Measurements from ENCODE around the gene IRGQ.
A peak's percentile ranks its signal among the peaks of the same experiment; 100 is the strongest.
"Not testable (repeated sequence)": the region's sequence is repeated elsewhere in the genome, so short reads cannot be mapped to it uniquely, and the experiment has no call there.

IRGQ gene

DNA sequence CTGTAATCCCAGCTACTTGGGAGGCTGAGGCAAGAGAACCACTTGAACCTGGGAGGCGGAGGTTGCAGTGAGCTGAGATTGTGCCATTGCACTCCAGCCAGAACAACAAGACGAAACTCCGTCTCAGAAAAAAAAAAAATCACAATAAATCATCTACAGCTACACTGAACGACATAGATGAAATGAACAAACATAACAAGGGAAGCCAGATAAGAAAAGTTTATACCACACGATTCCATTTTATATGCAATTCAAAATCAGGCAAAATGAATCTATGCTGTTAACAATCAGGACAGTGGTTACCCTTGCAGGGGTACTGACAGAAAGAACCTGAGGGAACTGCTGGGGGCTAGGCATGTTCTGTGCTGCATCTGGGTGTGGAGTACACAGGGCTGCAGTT lies 26.3 kb downstream of the IRGQ start:
- DNase-seq: no peak

GRCh38 chr19:43564800-43565199 lies 31.1 kb downstream of the IRGQ start:
- DNase-seq: no peak

DNA sequence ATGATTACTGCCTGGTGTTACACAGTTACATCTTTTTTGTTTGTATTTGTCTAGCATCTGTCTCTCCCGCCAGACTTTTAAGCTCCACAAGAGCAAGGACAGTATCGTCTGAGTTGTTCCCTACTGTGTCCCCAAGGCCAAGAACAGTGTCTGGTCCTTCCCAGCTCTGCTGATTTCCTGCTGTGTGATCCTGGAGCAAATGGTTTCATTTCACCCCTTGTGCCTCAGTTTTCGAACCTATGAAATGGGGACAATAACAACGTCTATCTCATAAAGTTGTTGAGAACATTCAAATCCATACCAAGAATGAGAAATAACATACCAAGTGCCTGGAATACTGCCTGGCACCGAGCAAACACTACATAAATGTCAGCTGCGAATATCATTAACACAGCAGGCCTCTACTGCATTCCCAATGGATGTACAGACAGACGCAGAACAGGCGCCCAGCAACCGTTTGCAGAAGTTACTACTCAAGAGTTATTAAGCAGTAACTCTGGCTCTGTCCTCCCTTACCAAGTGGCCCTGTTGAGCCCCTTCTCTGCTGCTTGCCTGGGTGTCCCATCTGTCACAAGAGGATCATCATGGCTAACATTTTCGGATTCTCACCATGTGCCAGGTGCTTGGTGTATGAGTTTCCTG lies 32.0 kb downstream of the IRGQ start:
- no peak for DNase-seq

DNA sequence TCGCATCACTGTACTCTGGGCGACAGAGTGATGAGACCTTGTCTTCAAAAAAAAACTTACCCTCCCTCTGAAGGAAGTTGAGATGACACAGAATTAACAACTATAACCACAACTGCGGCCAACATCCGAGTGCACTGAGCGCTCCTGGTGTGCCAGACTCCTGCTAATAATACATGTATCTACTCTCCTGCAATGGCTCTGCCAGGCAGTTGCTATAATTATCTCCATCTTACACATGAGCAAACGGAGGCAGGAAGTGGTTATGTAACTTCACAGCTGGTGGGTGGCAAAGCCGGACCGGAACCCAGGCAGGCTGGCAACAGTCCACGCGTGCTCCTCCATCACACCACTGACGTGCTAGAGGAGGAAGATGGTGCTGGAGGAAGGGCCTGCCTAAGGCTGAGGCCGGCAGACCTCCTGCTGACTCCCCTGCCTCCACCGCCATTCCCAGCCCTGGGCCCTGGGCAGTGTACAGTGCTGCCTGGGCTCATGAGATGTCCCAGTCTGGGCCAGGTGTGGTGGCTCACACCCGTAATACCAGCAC lies 33.2 kb downstream of the IRGQ start:
- DNase-seq: peak; percentile 75

DNA sequence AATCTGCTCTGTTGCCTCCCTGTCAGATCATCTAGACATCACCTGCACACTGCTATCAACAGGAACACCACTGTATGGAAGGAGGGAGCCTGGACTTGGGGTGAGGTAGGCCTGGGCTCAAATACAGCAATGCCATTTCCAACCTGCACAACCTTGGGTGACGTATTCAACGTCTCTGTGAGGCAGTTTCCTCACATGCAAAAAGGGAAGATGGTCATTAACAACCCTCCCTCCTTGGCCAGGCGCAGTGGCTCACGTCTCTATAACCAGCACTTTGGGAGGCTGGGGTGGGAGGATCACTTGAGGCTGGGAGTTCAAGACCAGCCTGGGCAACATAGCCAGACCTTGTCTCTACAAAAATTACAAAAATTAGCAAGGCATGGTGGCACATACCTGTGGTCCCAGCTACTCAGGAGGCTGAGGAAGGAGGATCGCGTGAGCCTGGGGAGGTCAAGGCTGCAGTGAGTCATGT lies 33.7 kb downstream of the IRGQ start:
- no peak for DNase-seq

GRCh38 chr19:43561139-43561970 lies 34.6 kb downstream of the IRGQ start:
- DNase-seq: no peak

GRCh38 chr19:43560687-43561086 lies 35.2 kb downstream of the IRGQ start:
- no peak for DNase-seq

DNA sequence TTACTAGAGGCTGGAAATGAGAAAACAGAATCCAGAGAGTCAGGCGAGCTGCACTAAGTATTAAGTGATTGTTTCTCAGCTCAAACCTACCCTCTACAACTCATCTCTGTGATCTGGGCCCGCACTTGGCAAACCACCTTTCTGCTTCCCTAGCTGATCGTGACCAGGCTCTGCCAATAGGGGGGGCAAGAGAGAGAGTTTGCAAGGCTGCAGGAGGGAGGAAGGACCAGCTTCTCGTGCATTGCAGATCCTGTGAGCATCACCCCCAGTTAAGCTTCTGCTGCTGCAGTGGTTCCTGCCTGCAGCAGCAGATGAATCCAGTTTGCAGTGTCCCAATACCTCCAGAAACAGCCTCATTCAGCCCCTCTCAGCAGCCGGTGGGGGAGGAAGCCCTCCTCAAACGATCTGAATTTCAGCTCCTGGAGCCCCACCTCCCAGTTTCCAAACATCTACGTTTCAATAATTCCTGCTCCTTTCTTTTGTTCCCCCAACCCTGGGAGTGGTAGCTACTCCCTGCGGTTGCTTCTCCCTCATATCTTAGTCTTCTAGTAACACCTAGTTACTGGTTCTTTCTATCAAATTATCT lies 40.7 kb downstream of the IRGQ start:
- DNase-seq: peak; percentile 86

GRCh38 chr19:43554317-43554895 lies 41.5 kb downstream of the IRGQ start:
- DNase-seq: no peak

DNA sequence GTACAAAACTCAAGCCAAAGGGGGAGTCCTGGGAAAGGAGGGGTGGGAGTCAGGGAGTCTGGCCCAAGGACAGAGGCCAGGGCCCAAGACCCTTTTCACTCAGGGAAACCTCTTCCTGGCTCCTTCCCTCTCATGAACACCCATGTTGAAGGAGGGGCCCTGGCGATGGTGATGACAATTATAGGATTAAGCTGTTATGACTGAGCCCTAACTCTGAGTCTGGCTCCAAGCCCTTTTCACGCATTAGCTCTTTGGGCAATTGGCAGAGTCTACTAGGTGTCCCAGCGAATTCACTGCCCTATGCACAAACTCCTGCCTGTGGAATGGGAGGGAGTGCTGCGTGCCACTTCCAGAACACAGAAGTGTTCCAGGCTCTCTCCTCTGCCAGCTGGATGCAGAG lies 42.3 kb downstream of the IRGQ start:
- no peak for DNase-seq

DNA sequence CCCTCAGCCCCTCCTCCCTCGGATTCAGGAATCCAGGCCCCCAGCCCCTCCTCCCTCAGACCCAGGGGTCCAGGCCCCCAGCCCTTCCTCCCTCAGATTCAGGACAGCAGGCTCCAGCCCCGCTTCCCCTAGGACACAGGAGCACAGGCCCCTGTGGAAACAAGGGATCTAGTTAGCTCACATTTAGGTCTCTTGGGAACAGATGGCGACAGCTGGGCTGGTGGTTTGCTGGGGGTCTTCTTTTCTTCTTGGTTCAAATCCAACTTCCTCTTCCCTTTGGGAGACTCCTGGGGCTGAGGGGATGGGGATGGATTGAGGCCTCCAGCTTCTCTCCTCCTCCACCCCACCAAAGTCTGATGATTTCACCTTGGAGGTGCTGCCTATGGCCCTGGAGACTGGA lies 43.3 kb downstream of the IRGQ start:
- DNase-seq: no peak

DNA sequence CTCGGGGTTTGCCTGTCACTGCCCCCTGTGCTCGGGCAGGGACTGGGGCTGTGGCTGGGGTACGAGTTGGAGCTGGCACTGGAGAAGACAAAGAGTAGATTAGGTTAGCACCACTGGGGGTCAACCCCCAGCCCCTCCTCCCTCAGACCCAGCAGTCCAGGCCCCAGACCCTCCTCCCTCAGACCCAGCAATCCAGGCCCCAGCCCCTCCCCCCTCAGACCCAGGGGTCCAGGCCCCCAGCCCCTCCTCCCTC lies 43.8 kb downstream of the IRGQ start:
- DNase-seq: no peak

GRCh38 chr19:43551399-43552197 lies 44.3 kb downstream of the IRGQ start:
- no peak for DNase-seq

- no peak for DNase-seq
These were observed 47.2 kb downstream of the IRGQ start for GRCh38 chr19:43548706-43549105.

DNA sequence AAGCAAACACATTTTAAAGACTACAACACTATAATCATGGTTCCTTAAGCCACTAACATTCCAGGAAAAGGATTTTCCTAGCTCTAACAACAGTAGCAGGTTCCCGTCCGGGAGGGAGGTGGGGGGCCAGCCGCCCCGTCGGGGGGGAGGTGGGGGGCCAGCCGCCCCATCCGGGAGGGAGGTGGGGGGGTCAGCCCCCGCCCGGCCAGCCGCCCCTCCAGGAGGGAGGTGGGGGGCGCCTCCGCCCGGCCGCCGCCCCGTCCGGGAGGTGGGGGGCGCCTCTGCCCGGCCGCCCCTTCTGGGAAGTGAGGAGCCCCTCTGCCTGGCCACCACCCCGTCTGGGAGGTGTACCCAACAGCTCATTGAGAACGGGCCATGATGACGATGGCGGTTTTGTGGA lies 48.0 kb downstream of the IRGQ start:
- DNase-seq: not testable (repeated sequence)

DNA sequence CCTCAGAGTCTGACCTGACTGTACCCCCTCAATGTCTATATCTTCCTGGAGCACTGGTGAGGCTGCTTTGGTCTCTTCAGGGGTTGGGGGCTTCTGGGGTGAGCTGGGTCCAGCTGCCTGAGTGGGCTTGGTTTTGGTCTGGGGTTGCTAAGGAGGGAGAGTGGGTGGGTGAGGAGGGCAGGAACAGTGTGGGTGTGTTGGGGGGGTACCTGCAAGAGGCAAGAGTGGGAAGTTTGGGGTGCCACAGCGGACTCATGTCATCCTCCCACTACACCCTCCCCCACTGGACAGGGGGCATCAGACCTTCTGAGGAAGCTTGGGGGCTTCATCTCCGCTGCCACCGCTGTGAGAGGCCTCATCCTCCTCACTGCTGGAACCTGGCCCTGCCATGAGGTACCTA lies 49.4 kb downstream of the IRGQ start:
- DNase-seq: no peak

GRCh38 chr19:43545981-43546380 lies 50.0 kb downstream of the IRGQ start:
- DNase-seq: no peak

DNA sequence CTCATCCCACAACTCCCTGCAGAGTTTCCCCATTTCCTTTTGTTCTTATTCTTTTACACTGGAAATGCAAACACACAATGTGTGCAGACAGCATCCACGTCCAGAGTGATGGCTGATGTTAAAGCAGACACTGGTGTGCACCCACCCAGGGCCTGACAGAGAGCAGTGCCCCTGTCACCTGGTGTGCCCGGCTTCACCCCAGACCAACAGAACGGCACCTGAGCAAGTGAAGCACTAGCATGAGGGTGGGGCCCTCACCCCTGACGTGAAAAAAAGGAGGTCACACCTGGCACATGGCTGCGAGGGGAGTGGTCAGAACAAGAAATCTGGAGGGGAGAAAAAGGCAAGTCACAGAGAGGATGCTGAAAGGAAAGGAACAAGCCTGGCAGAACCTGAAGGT lies 50.7 kb downstream of the IRGQ start:
- DNase-seq: no peak

DNA sequence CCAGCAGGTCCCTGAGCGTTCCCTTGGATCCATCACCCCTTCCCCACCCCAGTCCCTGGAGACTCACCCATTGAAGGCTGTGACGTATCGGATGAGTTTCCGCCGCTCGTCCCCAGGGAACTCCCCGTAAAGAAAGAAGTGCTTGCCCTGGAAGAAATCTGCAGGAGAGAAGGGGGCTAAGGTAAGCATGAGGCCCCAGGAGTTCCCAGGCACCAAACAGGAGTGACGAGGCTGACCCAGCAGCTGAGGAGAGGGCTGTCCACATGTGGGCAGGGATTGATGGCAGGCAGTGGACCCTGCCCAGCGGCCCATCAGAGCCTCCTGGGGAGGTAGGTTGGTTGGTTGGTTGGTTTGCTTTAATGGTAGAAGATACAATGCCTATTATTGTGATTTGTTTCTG lies 51.9 kb downstream of the IRGQ start:
- DNase-seq: no peak

- DNase-seq: no peak
These were observed 53.8 kb downstream of the IRGQ start for GRCh38 chr19:43541920-43542650.

- no peak for DNase-seq
These were observed 55.6 kb downstream of the IRGQ start for GRCh38 chr19:43540381-43540780.

- DNase-seq: no peak
These were observed 57.0 kb downstream of the IRGQ start for GRCh38 chr19:43538922-43539321.

All from activated CD8-positive, alpha-beta memory T cell treated with anti-CD3 and anti-CD28 coated beads, Interleukin-2, amount 50 U/mL, for 48 hours (primary cell).